ENCODE results near the gene MSANTD4.
"Not testable (repeated sequence)": the region's sequence is repeated elsewhere in the genome, so short reads cannot be mapped to it uniquely, and the experiment has no call there.

Gene MSANTD4

DNA sequence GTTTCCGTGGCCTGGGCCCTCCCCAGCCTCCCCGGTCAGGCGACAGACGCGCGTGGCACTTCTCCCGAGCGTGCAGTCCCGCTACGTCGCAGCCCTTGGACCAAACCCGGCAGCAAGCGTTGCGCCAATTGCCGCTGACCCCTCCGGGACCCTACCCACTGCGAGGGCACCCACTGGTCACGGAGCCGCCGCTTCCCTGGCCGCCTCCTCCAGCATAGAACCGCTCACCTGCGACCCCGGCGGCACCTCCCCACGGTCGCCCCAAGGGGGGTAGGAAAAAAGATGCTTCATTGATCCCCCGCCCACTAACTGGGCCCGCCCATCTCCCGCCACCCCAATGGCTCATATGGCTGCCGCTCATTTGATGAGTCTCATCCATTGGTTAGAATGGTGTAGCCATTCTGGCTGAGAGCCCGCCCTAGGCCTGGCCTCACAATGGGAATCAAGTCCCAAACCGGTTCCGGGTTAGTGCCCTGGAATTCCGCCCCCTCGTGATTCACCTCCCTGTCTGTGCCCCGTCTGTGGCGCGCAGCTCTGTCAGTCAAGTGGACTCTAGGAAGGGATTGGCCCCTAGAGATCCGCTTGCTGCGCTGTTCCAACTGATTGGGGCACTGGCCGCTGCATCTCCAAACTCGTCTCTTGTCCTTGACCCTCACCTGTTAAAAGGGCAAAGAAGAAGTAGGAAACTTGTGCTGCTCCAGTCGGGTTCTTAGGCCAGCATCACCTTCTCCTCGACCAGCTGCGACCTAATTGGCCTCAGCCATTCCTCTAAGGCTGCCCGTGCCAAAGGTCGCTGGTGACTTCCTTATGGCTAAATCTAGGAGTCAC is at the start of gene MSANTD4:
TSS of gene MSANTD4 (minus strand) at position 274 of the 828 bp plus-strand sequence. CDS start 11,323 bp downstream, outside the sequence.
- in situ Hi-C loops (cut with MboI; ENCODE audit: low pct_unique_long_range_greater_than_20kb, low sequenced_read_pairs, unreplicated experiment): no loop called here
- DNase-seq (ENCODE audit: low spot score): peak; percentile 90
- TF ChIP-seq, protein P1, sequence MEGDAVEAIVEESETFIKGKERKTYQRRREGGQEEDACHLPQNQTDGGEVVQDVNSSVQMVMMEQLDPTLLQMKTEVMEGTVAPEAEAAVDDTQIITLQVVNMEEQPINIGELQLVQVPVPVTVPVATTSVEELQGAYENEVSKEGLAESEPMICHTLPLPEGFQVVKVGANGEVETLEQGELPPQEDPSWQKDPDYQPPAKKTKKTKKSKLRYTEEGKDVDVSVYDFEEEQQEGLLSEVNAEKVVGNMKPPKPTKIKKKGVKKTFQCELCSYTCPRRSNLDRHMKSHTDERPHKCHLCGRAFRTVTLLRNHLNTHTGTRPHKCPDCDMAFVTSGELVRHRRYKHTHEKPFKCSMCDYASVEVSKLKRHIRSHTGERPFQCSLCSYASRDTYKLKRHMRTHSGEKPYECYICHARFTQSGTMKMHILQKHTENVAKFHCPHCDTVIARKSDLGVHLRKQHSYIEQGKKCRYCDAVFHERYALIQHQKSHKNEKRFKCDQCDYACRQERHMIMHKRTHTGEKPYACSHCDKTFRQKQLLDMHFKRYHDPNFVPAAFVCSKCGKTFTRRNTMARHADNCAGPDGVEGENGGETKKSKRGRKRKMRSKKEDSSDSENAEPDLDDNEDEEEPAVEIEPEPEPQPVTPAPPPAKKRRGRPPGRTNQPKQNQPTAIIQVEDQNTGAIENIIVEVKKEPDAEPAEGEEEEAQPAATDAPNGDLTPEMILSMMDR (IDR thresholded peaks at IDR 0.05; ENCODE audit: extremely low read depth, insufficient read depth, missing control alignments): no peak

GRCh38 chr11:106070606-106071005 is 48.6 kb upstream of the MSANTD4 start:
- TF ChIP-seq, protein P1 (IDR thresholded peaks at IDR 0.05; ENCODE audit: extremely low read depth, insufficient read depth, missing control alignments): no peak
- DNase-seq (ENCODE audit: low spot score): no peak
- in situ Hi-C loops (cut with MboI; ENCODE audit: low pct_unique_long_range_greater_than_20kb, low sequenced_read_pairs, unreplicated experiment): no loop called here

DNA sequence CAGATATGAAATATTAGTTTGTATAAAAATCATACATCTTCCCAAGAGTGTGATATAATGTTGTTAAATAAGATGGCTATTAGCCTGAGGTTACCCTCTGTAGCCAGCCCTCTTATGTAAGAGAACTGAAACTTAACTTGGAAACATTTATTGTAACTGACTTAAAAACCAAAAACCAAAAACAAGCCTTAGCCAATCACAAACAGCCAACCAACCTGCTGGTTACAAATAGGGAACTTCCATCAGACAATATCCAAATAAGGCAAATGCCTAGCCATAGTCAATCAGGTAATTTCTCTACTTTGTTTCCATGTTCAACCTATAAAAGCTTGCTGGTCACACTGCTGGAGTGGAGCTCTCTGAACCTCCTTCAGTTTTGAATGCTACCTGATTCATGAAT is 41.0 kb upstream of the MSANTD4 start:
- DNase-seq (ENCODE audit: low spot score): no peak
- TF ChIP-seq, protein P1 (IDR thresholded peaks at IDR 0.05; ENCODE audit: extremely low read depth, insufficient read depth, missing control alignments): no peak
- in situ Hi-C loops (cut with MboI; ENCODE audit: low pct_unique_long_range_greater_than_20kb, low sequenced_read_pairs, unreplicated experiment): no loop called here

- in situ Hi-C loops (cut with MboI; ENCODE audit: low pct_unique_long_range_greater_than_20kb, low sequenced_read_pairs, unreplicated experiment): no loop called here
- TF ChIP-seq, protein P1 (IDR thresholded peaks at IDR 0.05; ENCODE audit: extremely low read depth, insufficient read depth, missing control alignments): no peak
- DNase-seq (ENCODE audit: low spot score): no peak
Measured at GRCh38 chr11:106061954-106062949, 40.2 kb upstream of the MSANTD4 start.

DNA sequence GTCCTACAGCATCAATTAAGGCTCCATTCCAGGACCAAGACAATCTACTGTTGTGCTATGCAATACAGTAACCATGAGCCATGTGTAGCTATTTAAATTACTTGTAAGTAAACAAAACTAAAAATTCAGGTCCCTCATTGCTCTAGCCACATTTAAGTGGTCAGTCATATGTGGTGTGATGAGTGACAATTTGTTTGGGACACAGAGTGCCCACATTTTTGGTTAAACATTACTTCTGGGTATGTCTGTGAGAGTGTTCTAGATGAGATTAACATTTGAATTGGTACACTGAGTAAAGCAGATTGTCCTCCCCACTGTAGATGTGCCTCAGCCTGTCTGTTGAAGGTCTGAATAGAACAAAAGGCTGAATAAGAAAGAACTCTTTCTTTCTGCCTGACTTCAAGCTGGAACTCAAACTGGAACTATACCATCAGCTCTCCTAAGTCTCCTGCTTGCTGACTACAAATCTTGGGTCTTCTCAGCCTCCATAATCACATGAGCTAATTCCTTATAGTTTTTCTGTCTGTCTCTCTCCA is 39.3 kb upstream of the MSANTD4 start:
- DNase-seq (ENCODE audit: low spot score): no peak
- in situ Hi-C loops (cut with MboI; ENCODE audit: low pct_unique_long_range_greater_than_20kb, low sequenced_read_pairs, unreplicated experiment): no loop called here
- TF ChIP-seq, protein P1 (IDR thresholded peaks at IDR 0.05; ENCODE audit: extremely low read depth, insufficient read depth, missing control alignments): no peak

- TF ChIP-seq, protein P1 (IDR thresholded peaks at IDR 0.05; ENCODE audit: extremely low read depth, insufficient read depth, missing control alignments): no peak
- in situ Hi-C loops (cut with MboI; ENCODE audit: low pct_unique_long_range_greater_than_20kb, low sequenced_read_pairs, unreplicated experiment): no loop called here
- no peak for DNase-seq (ENCODE audit: low spot score)
Measured at GRCh38 chr11:106059617-106060016, 37.6 kb upstream of the MSANTD4 start.

GRCh38 chr11:106058377-106058776 is 36.3 kb upstream of the MSANTD4 start:
- DNase-seq (ENCODE audit: low spot score); in situ Hi-C loops (cut with MboI; ENCODE audit: low pct_unique_long_range_greater_than_20kb, low sequenced_read_pairs, unreplicated experiment): not testable (repeated sequence)

Data from GM13977 (cell line).